GM12878 (cell line): Measurements from ENCODE around the gene SNHG17. TPM values are rescaled to one million over a fixed set of nuclear protein-coding genes. Genes with fewer than 3 reads are reported as not detected.

Source experiments
- ATAC-seq: fragments of 200-7000 bp; cut with Tn5 transposase; 3 replicates; pipeline ENCODE4 v1.9.1; 2020; ENCODE audit warnings: mild to moderate bottlenecking, moderate library complexity
- BruUV-seq: library from RNA; stranded (reverse); fragments of 400-500 nt; replicated peaks from 2 replicates; lab custom pipeline; 2021; lab: Mats Ljungman, UMichigan
- CTCF ChIA-PET: fragments of 300-600 bp; sonication (Branson Sonifier 250); formaldehyde crosslinking; extraction: SDS; loops from one replicate; lab custom pipeline; 2021; ENCODE audit warnings: inconsistent platforms; lab: Yijun Ruan, JAX
- POLR2A ChIA-PET: fragments of 350-600 bp; formaldehyde crosslinking; extraction: SDS; loops from one replicate; lab custom pipeline; 2021; ENCODE audit warnings: inconsistent platforms; lab: Charles Lee
- RAD21 ChIA-PET: fragments of 300-600 bp; sonication (Branson Sonifier 250); formaldehyde crosslinking; loops from one replicate; lab custom pipeline; 2023; ENCODE audit warnings: antibody characterized with exemption; ENCODE audit not compliant: unreplicated experiment; lab: Charles Lee
- SMC1A ChIA-PET: fragments of 300-600 bp; sonication (Branson Sonifier 250); formaldehyde crosslinking; loops from one replicate; lab custom pipeline; 2023; ENCODE audit not compliant: unreplicated experiment, uncharacterized antibody; lab: Charles Lee
- DNase-seq: peaks from one replicate; pipeline ENCODE4 v3.0.0-alpha.2; 2011; ENCODE audit warnings: low read depth, low spot score
- FAIRE-seq: peaks from 3 replicates; lab custom pipeline; 2011; peaks lifted over from hg19 to GRCh38; lab: Jason Lieb, UNC
- H2AFZ ChIP-seq: 2 replicates; pipeline ENCODE4 v1.6.0; 2011; ENCODE audit warnings: low read depth, low read length, control low read depth; ENCODE audit not compliant: control insufficient read depth
- H3K27ac ChIP-seq: 2 replicates; pipeline ENCODE4 v1.5.1; 2011; ENCODE audit warnings: control low read depth; ENCODE audit not compliant: control insufficient read depth, insufficient read depth
- H3K27me3 ChIP-seq, 2 experiments: replicated peaks in 1 of 2; 2 replicates each; pipeline versions ENCODE4 v1.6.0 to v1.6.1; 2011; ENCODE audit warnings: low read length in 1 of 2; ENCODE audit not compliant: control insufficient read depth in 2 of 2, insufficient read depth in 2 of 2
- H3K36me3 ChIP-seq, 2 experiments: 2 replicates each; pipeline ENCODE4 v1.5.1; 2011; ENCODE audit warnings: low read length in 1 of 2; ENCODE audit not compliant: control insufficient read depth in 2 of 2, insufficient read depth in 2 of 2
- H3K4me1 ChIP-seq: 2 replicates; pipeline ENCODE4 v1.6.1; 2011; ENCODE audit warnings: mild to moderate bottlenecking, low read length, moderate library complexity, mixed read lengths; ENCODE audit not compliant: control insufficient read depth, insufficient read depth
- H3K4me2 ChIP-seq: 2 replicates; pipeline ENCODE4 v1.6.0; 2011; ENCODE audit warnings: control low read depth; ENCODE audit not compliant: control insufficient read depth, insufficient read depth
- H3K4me3 ChIP-seq: fragments of 200-600 bp; sonication (generic); 2 replicates; pipeline ENCODE4 v1.5.1; 2016
- H3K79me2 ChIP-seq: 2 replicates; pipeline ENCODE4 v1.6.0; 2011; ENCODE audit warnings: low read length; ENCODE audit not compliant: control insufficient read depth, insufficient read depth
- H3K9ac ChIP-seq: 2 replicates; pipeline ENCODE4 v1.8.0; 2011; ENCODE audit warnings: low read length, control low read depth, mixed read lengths; ENCODE audit not compliant: control insufficient read depth, insufficient read depth
- H3K9me3 ChIP-seq: replicated peaks from 3 replicates; pipeline ENCODE4 v1.5.1; 2011; ENCODE audit warnings: mild to moderate bottlenecking, low read length; ENCODE audit not compliant: control insufficient read depth, insufficient read depth
- H4K20me1 ChIP-seq: 2 replicates; pipeline ENCODE4 v1.6.0; 2011; ENCODE audit not compliant: control insufficient read depth, insufficient read depth
- CBX5 ChIP-seq: sonication (generic); IDR thresholded peaks from 2 replicates; pipeline ENCODE4 v1.6.1; 2016; ENCODE audit warnings: low read depth, moderate library complexity, mild to moderate bottlenecking, inconsistent platforms
- ESRRA ChIP-seq: IDR thresholded peaks from 2 replicates; pipeline ENCODE4 v1.6.1; 2012; ENCODE audit warnings: mild to moderate bottlenecking, low read length, improper control_type of control experiment
- GATAD2B ChIP-seq: fragments of 450-650 bp; conservative IDR thresholded peaks from 2 replicates; pipeline ENCODE4 v1.6.1; 2017; ENCODE audit warnings: low read depth, mild to moderate bottlenecking, moderate library complexity
- KDM1A ChIP-seq: fragments of 200-600 bp; sonication (generic); IDR thresholded peaks from 2 replicates; pipeline ENCODE4 v1.6.1; 2016; ENCODE audit warnings: borderline replicate concordance
- NFXL1 ChIP-seq: fragments of 450-650 bp; IDR thresholded peaks from 2 replicates; pipeline ENCODE4 v1.6.1; 2017; ENCODE audit warnings: antibody characterized with exemption, mild to moderate bottlenecking, borderline replicate concordance
- POLR2A ChIP-seq: IDR thresholded peaks from 2 replicates; pipeline ENCODE4 v1.6.1; 2011; ENCODE audit warnings: low read depth, mild to moderate bottlenecking, low read length
- POLR2AphosphoS5 ChIP-seq: IDR thresholded peaks from 2 replicates; pipeline ENCODE4 v1.6.1; 2011; ENCODE audit warnings: mild to moderate bottlenecking, low read length, inconsistent platforms
- RAD51 ChIP-seq: fragments of 450-650 bp; IDR thresholded peaks from 2 replicates; pipeline ENCODE4 v1.6.1; 2016; ENCODE audit warnings: moderate library complexity, mild to moderate bottlenecking, inconsistent platforms
- RBBP5 ChIP-seq: fragments of 200-600 bp; sonication (generic); conservative IDR thresholded peaks from 2 replicates; pipeline ENCODE4 v1.6.1; 2016
- SMC3 ChIP-seq: IDR thresholded peaks from 2 replicates; pipeline ENCODE4 v1.6.1; 2011; ENCODE audit warnings: low read length, improper control_type of control experiment, borderline replicate concordance
- SRF ChIP-seq, 2 experiments: IDR thresholded peaks; 2 replicates each; pipeline ENCODE4 v1.6.1; 2011; ENCODE audit warnings: low read depth in 2 of 2, low read length in 2 of 2, mild to moderate bottlenecking in 1 of 2, moderate library complexity in 1 of 2
- STAT1 ChIP-seq: fragments of 450-650 bp; conservative IDR thresholded peaks from 2 replicates; pipeline ENCODE4 v1.6.1; 2014; ENCODE audit warnings: antibody characterized with exemption, mild to moderate bottlenecking
- SUZ12 ChIP-seq: fragments of 200-600 bp; sonication (generic); IDR thresholded peaks from one replicate; pipeline ENCODE4 v1.6.1; 2018; ENCODE audit warnings: antibody characterized with exemption, mild to moderate bottlenecking; ENCODE audit not compliant: unreplicated experiment
- TCF7 ChIP-seq: IDR thresholded peaks from 2 replicates; pipeline ENCODE4 v1.6.1; 2014; ENCODE audit warnings: antibody characterized with exemption, borderline replicate concordance
- ZNF622 ChIP-seq: fragments of 450-650 bp; IDR thresholded peaks from 2 replicates; pipeline ENCODE4 v1.6.1; 2017; ENCODE audit warnings: mild to moderate bottlenecking, inconsistent platforms
- WGBS: methylation state at CpG from one replicate; pipeline ENCODE4 v1.1.6; 2016; ENCODE audit warnings: low lambda C conversion rate; ENCODE audit not compliant: insufficient replicate concordance, insufficient coverage; ENCODE audit errors: missing lambda C conversion rate; 5-methylcytosine and 5-hydroxymethylcytosine counted together
- in situ Hi-C: fragments of 300-500 bp; cut with MboI; formaldehyde crosslinking; loops from 9 replicates; pipeline ENCODE4 v1.14.3; 2018; ENCODE audit warnings: mixed read lengths
- intact Hi-C: fragments of 100-400 bp; cut with micrococcal nuclease; formaldehyde crosslinking; loops from one replicate; pipeline ENCODE4 v1.14.2; 2022; ENCODE audit not compliant: unreplicated experiment
- polyA plus RNA-seq, 11 experiments: library from polyadenylated mRNA; depleted of rRNA in 4 of 11; unstranded in 6 of 11; stranded (reverse) in 5 of 11; fragments of >200 nt; fragmentation: Nextera tagmentation in 4 of 11; fragmentation: Illumina TruSeq in 1 of 11; extraction: Ambion mirVana in 4 of 11; extraction: Trizol in 1 of 11; gene quantifications; 1 replicate in 1 of 11; 2 replicates in 10 of 11; pipeline versions ENCODE4 v1.2.1 to v1.2.3, GENCODE V29; 2011 to 2016; ENCODE audit warnings: inconsistent platforms in 2 of 11, missing spikeins in 2 of 11, low read depth in 1 of 11
- total RNA-seq, 4 experiments: library from RNA; depleted of rRNA in 3 of 4; stranded (reverse); fragments of >200 nt in 3 of 4; fragmentation: Illumina TruSeq in 1 of 4; extraction: Trizol in 1 of 4; gene quantifications; 2 replicates each; pipeline versions ENCODE4 v1.2.1 to v1.2.3, GENCODE V29; 2013 to 2021
- TF ChIP-seq, protein P1 (sequence below): IDR thresholded peaks from 2 replicates; pipeline ENCODE4 v1.6.1; 2012; ENCODE audit warnings: low read depth, low read length, improper control_type of control experiment
- TF ChIP-seq, protein P2 (sequence below): fragments of 450-650 bp; IDR thresholded peaks from 2 replicates; pipeline ENCODE4 v1.6.1; 2014; ENCODE audit warnings: mild to moderate bottlenecking
- TF ChIP-seq, protein P3 (sequence below): IDR thresholded peaks from 2 replicates; pipeline ENCODE4 v1.6.1; 2011; ENCODE audit warnings: mild to moderate bottlenecking, low read depth, low read length, moderate library complexity; ENCODE audit not compliant: insufficient replicate concordance
- TF ChIP-seq, protein P4 (sequence below): fragments of 450-650 bp; IDR thresholded peaks from 2 replicates; pipeline ENCODE4 v1.6.1; 2017; ENCODE audit warnings: mild to moderate bottlenecking, moderate library complexity

SNHG17 gene
- total and polyA plus RNA-seq, 10 of the 15 experiments (the other 5 are each of a cell fraction or from before 2014, with no cell fraction given), result 20.8 to 63.0 (median 33.9) TPM

DNA sequence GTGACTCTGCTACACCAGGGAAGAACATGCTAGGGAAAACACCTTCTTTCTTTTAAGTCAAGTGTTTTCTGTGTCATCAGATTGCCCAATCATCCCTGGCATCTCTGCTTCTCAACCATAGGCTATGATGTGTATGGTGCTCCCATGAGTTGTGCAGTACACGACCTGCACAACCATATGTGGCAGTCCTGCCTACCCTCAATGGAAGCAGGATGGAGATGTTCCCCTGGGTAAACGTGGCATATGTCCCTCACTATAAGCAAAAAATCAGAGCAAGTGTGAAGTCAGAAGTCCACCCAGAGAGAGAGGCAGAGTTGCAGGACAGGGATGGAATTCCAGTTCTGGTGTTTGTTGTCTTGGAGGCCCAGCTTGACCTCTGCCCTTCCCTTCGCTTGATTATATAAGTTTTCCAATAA is 10.3 kb upstream of the SNHG17 start (continued):
- TF ChIP-seq, protein P1, sequence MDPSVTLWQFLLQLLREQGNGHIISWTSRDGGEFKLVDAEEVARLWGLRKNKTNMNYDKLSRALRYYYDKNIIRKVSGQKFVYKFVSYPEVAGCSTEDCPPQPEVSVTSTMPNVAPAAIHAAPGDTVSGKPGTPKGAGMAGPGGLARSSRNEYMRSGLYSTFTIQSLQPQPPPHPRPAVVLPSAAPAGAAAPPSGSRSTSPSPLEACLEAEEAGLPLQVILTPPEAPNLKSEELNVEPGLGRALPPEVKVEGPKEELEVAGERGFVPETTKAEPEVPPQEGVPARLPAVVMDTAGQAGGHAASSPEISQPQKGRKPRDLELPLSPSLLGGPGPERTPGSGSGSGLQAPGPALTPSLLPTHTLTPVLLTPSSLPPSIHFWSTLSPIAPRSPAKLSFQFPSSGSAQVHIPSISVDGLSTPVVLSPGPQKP, result no peak
- TF ChIP-seq CBX5, result no peak
- TF ChIP-seq, all 136 proteins: peak for 0

DNA sequence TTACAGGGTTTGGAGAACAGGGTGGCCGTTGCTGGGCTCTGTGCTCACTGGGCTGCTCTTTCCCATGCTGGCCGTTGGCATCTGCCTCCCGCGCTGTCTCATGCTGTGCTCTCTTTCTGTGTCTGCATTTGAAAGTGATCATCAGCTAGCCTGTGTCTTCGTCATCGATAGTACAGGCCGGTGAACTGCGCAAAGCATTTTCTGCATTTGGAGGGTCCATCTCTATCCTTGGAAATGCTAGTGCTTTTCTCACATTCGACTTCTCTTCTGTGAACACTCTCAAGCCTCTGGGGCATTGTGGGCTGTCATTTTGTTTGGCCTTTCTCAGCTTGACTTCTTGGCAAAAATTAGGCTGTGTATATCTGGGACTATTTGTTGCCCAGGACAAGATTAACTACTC is 6.8 kb upstream of the SNHG17 start:
- H4K20me1 ChIP-seq, result no peaks in the 10 kb centered on the region
- 68% methylated on average over 9 of the region's 9 CpGs for WGBS
- intact Hi-C loops (no loop called here), in situ Hi-C loops (no loop called here)
- no peaks in the 10 kb centered on the region for H3K36me3 ChIP-seq
- POLR2A ChIA-PET, result no interaction called here
- H3K27ac ChIP-seq, result no peak overlapping the region
- FAIRE-seq (no peak), DNase-seq (no peak), ATAC-seq (no peak)
- H3K4me2 ChIP-seq, result no peak overlapping the region
- H3K4me3 ChIP-seq, result no peak overlapping the region
- H3K9ac ChIP-seq, result no peak overlapping the region
- RAD21 ChIA-PET, result no interaction called here
- no peaks in the 10 kb centered on the region for H3K27me3 ChIP-seq
- H3K79me2 ChIP-seq, result peaks cover 7% of the 10 kb centered on the region
- no TSS peak for BruUV-seq
- no peak overlapping the region for H2AFZ ChIP-seq
- no peaks in the 10 kb centered on the region for H3K9me3 ChIP-seq
- CTCF ChIA-PET, result no interaction called here
- SMC1A ChIA-PET, result no interaction called here
- H3K4me1 ChIP-seq, result no peaks in the 10 kb centered on the region
- TF ChIP-seq, protein P2, sequence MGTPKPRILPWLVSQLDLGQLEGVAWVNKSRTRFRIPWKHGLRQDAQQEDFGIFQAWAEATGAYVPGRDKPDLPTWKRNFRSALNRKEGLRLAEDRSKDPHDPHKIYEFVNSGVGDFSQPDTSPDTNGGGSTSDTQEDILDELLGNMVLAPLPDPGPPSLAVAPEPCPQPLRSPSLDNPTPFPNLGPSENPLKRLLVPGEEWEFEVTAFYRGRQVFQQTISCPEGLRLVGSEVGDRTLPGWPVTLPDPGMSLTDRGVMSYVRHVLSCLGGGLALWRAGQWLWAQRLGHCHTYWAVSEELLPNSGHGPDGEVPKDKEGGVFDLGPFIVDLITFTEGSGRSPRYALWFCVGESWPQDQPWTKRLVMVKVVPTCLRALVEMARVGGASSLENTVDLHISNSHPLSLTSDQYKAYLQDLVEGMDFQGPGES, result no peak
- TF ChIP-seq POLR2AphosphoS5 (no peak), ZNF622 (no peak), STAT1 (no peak), POLR2A (no peak), RBBP5 (no peak), ESRRA (no peak), TCF7 (no peak), RAD51 (no peak), SMC3 (no peak), GATAD2B (no peak), SRF (IDR thresholded peaks at IDR 0.05; ENCODE audit: low read depth in 2 of 2, low read length in 2 of 2) (no peak), SUZ12 (no peak), KDM1A (no peak), NFXL1 (no peak)
- TF ChIP-seq, protein P3, sequence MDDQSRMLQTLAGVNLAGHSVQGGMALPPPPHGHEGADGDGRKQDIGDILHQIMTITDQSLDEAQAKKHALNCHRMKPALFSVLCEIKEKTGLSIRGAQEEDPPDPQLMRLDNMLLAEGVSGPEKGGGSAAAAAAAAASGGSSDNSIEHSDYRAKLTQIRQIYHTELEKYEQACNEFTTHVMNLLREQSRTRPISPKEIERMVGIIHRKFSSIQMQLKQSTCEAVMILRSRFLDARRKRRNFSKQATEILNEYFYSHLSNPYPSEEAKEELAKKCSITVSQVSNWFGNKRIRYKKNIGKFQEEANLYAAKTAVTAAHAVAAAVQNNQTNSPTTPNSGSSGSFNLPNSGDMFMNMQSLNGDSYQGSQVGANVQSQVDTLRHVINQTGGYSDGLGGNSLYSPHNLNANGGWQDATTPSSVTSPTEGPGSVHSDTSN, result no peak
- TF ChIP-seq, protein P4, sequence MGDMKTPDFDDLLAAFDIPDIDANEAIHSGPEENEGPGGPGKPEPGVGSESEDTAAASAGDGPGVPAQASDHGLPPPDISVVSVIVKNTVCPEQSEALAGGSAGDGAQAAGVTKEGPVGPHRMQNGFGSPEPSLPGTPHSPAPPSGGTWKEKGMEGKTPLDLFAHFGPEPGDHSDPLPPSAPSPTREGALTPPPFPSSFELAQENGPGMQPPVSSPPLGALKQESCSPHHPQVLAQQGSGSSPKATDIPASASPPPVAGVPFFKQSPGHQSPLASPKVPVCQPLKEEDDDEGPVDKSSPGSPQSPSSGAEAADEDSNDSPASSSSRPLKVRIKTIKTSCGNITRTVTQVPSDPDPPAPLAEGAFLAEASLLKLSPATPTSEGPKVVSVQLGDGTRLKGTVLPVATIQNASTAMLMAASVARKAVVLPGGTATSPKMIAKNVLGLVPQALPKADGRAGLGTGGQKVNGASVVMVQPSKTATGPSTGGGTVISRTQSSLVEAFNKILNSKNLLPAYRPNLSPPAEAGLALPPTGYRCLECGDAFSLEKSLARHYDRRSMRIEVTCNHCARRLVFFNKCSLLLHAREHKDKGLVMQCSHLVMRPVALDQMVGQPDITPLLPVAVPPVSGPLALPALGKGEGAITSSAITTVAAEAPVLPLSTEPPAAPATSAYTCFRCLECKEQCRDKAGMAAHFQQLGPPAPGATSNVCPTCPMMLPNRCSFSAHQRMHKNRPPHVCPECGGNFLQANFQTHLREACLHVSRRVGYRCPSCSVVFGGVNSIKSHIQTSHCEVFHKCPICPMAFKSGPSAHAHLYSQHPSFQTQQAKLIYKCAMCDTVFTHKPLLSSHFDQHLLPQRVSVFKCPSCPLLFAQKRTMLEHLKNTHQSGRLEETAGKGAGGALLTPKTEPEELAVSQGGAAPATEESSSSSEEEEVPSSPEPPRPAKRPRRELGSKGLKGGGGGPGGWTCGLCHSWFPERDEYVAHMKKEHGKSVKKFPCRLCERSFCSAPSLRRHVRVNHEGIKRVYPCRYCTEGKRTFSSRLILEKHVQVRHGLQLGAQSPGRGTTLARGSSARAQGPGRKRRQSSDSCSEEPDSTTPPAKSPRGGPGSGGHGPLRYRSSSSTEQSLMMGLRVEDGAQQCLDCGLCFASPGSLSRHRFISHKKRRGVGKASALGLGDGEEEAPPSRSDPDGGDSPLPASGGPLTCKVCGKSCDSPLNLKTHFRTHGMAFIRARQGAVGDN, result no peak
